Measurements from ENCODE around the gene ITGB7.

GRCh38 chr12:53230108-53230845 is 23.2 kb upstream of the ITGB7 start:
- no peak for TF ChIP-seq POLR2A (IDR thresholded peaks at IDR 0.05; ENCODE audit: low read depth, low read length)
- TF ChIP-seq JUN (IDR thresholded peaks at IDR 0.05; ENCODE audit: borderline replicate concordance, insufficient read depth, insufficient read length, low read depth) = no peak
- TF ChIP-seq, protein P1, sequence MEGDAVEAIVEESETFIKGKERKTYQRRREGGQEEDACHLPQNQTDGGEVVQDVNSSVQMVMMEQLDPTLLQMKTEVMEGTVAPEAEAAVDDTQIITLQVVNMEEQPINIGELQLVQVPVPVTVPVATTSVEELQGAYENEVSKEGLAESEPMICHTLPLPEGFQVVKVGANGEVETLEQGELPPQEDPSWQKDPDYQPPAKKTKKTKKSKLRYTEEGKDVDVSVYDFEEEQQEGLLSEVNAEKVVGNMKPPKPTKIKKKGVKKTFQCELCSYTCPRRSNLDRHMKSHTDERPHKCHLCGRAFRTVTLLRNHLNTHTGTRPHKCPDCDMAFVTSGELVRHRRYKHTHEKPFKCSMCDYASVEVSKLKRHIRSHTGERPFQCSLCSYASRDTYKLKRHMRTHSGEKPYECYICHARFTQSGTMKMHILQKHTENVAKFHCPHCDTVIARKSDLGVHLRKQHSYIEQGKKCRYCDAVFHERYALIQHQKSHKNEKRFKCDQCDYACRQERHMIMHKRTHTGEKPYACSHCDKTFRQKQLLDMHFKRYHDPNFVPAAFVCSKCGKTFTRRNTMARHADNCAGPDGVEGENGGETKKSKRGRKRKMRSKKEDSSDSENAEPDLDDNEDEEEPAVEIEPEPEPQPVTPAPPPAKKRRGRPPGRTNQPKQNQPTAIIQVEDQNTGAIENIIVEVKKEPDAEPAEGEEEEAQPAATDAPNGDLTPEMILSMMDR (IDR thresholded peaks at IDR 0.05; ENCODE audit: extremely low read depth in 1 of 2, insufficient read depth in 1 of 2, low read depth in 1 of 2, low read length in 2 of 2) = no peak
- no peak for TF ChIP-seq POLR2AphosphoS5 (IDR thresholded peaks at IDR 0.05; ENCODE audit: insufficient read depth, low read depth, low read length)
- no peak for TF ChIP-seq MYC (IDR thresholded peaks at IDR 0.05; ENCODE audit: low read depth, low read length)

All from endothelial cell of umbilical vein (primary cell).